Measurements from ENCODE around the gene ARL5B. TPM values are rescaled to one million over a fixed set of nuclear protein-coding genes. Genes with fewer than 3 reads are reported as not detected.

ARL5B gene
- total and polyA plus RNA-seq, 4 donors: 3.7 to 49.2 (median 8.2) TPM

GRCh38 chr10:18723801-18724200, 64.6 kb downstream of the ARL5B start:
- H3K9ac ChIP-seq (ENCODE audit: insufficient read depth in 1 of 2, low read length in 2 of 2): no peak overlapping the region
- no peaks in the 10 kb centered on the region for H3K36me3 ChIP-seq (ENCODE audit: control insufficient read depth in 4 of 4, insufficient read depth in 4 of 4, low read length in 4 of 4)
- no peak overlapping the region for H3K4me3 ChIP-seq
- WGBS, 2 donors: 64 to 73% methylated on average over 3 of the region's 3 CpGs
- no peak overlapping the region for H3K27ac ChIP-seq (ENCODE audit: low read depth in 1 of 2, low read length in 1 of 2)
- DNase-seq (no peak), ATAC-seq (ENCODE audit: insufficient read depth, low FRiP score) (no peak)
- H3K9me3 ChIP-seq (ENCODE audit: control insufficient read depth in 4 of 4, insufficient read depth in 3 of 4, low read length in 3 of 4): peaks cover 0 to 3% (median 0%) of the 10 kb centered on the region in 4 donors
- no peaks in the 10 kb centered on the region for H3K27me3 ChIP-seq (ENCODE audit: control insufficient read depth in 3 of 3, insufficient read depth in 3 of 3, low read length in 2 of 3)
- no peak for TF ChIP-seq CTCF (IDR thresholded peaks at IDR 0.05; ENCODE audit: control extremely low read depth, extremely low read depth)
- no peaks in the 10 kb centered on the region for H3K4me1 ChIP-seq (ENCODE audit: control insufficient read depth in 5 of 5, insufficient read depth in 5 of 5, low read length in 5 of 5)

Other genes with a start within 250 kb of the ARL5B start
- 10 to 100 TPM in 1 of 2 donors, 1 to 10 TPM in 1; 8.2 to 30.5 TPM for gene NSUN6, start 7.8 kb upstream of the ARL5B start, total RNA-seq
- 1 to 10 TPM; 4.0 to 4.8 TPM for gene NSUN6, start 7.8 kb upstream of the ARL5B start, polyA plus RNA-seq

All from lung (tissue), 12 donors.